Activated T-cell treated with anti-CD3 and anti-CD28 coated beads, Interleukin-2, amount 50 U/mL, for 24 hours (primary cell): ENCODE measurements around the gene CYB5A.
"Not testable (repeated sequence)": the region's sequence is repeated elsewhere in the genome, so short reads cannot be mapped to it uniquely, and the experiment has no call there.

Experiments used
- DNase-seq: peaks from one replicate; pipeline ENCODE4 v3.0.0-alpha.2; 2020
- H3K27ac Mint-ChIP-seq: 2 replicates; pipeline ENCODE4 v1.8.0; 2020; ENCODE audit warnings: mild to moderate bottlenecking, mixed read lengths
- H3K27me3 Mint-ChIP-seq: 2 replicates; pipeline ENCODE4 v1.8.0; 2020; ENCODE audit warnings: mixed read lengths
- H3K36me3 Mint-ChIP-seq: 2 replicates; pipeline ENCODE4 v1.8.0; 2020; ENCODE audit warnings: low read depth, mixed read lengths
- H3K4me1 Mint-ChIP-seq: 2 replicates; pipeline ENCODE4 v1.8.0; 2020; ENCODE audit warnings: low read depth, mixed read lengths
- H3K4me3 Mint-ChIP-seq: 2 replicates; pipeline ENCODE4 v1.8.0; 2020; ENCODE audit warnings: mild to moderate bottlenecking, moderate library complexity, mixed read lengths
- H3K9me3 Mint-ChIP-seq: 2 replicates; pipeline ENCODE4 v1.8.0; 2020; ENCODE audit warnings: mixed read lengths

CYB5A gene

DNA sequence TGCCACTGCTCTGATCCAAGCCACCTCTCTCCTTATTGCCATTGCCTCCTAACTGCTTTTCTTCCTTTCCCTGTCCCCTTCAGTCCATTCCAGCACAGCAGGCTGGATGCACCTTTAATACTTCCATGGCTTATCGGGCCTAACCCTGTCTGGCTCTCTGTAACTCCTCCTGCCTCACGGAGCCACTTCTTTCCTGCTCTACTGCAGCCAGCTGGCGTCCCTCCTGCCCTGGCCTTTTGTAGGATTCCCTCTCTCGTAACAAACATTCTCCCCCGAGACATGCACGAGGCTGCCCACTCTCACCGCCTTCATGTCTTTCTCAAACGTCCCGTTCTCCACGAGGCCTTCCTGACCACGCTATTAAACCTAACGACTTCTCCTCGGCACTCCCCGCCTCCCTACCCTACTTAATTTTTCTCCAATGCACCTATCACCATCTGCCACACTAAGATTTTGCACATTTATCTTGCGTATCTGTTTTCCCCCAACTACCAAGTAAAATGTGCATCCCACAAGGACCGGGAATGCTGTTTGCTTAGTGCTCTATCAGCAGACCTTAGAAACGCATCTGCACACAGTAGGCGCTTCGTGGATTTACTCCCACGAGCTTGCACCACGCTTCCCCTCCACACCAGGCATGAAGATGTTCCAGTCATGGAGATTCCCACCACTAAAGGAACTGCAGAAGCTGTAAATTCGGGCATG is 23.1 kb upstream of the CYB5A start:
- Mint-ChIP-seq H3K36me3 (no peaks in the 10 kb centered on the region), H3K27me3 (peaks cover 10% of the 10 kb centered on the region), H3K27ac (no peak overlapping the region), H3K4me3 (no peak overlapping the region), H3K4me1 (no peaks in the 10 kb centered on the region), H3K9me3 (no peaks in the 10 kb centered on the region)
- DNase-seq = no peak

DNA sequence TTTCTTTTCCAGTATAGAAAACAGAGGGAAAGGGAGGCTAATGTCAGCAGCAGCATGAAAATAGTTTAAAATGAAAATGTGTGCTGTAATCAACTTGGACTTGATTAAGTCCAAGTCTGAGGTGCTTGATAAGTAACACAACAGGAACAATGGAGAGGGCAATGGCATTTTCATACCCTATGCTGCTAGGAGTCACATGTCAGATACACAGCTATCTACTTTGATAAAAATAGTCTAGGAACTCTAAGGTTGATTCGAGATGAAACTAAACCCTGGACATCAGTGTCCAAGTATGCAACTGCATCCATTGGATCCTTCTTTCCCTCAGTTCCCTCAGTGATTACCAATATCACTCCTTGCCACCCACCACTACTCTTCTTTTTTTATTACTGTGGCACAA is 19.2 kb upstream of the CYB5A start:
- Mint-ChIP-seq H3K9me3 (no peaks in the 10 kb centered on the region), H3K27ac (no peak overlapping the region), H3K4me3 (no peak overlapping the region), H3K4me1 (no peaks in the 10 kb centered on the region), H3K27me3 (peaks cover 30% of the 10 kb centered on the region), H3K36me3 (no peaks in the 10 kb centered on the region)
- no peak for DNase-seq

DNA sequence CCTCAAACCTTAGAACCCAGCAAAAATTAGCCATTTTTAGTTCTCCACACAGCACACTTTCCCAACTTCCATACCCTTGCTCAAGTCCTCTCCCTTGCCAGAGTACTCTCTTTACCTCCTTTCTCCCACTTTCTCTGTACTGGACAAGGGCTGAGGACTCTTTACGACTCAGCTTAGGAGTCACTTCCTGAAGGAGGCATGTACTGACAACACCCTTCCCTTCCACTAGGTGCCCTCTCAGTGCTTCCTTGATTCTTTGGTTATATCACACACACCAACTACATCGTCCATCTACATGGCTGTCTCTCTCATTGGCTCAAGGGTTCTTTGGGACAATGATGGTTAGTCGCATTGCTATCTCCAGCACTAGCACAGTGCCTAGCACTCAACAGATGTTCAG is 18.6 kb upstream of the CYB5A start:
- Mint-ChIP-seq H3K4me3 (no peak overlapping the region), H3K36me3 (no peaks in the 10 kb centered on the region), H3K27ac (no peak overlapping the region), H3K9me3 (no peaks in the 10 kb centered on the region), H3K4me1 (no peaks in the 10 kb centered on the region), H3K27me3 (peaks cover 34% of the 10 kb centered on the region)
- no peak for DNase-seq

DNA sequence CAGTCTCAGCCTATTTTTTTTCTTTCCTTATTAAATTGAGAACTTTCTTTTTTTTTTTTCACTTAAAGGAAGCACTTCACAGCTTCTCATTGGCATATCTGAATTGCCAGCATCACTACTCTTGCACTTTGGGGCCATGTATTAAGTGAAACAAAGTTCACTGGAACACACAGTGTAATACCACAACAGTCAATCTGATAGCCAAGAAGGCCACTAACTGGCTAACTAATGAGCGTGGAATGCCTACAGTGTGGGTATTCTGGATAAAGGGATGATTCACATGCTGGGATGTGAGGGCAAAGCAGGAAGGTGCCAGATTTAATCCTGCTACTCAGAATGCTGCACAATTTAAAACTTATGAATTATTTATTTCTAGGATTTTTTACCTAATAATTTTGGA is 12.2 kb upstream of the CYB5A start:
- no peaks in the 10 kb centered on the region for H3K4me1 Mint-ChIP-seq
- H3K27me3 Mint-ChIP-seq = peaks cover 30% of the 10 kb centered on the region
- no peak overlapping the region for H3K27ac Mint-ChIP-seq
- H3K9me3 Mint-ChIP-seq = no peaks in the 10 kb centered on the region
- no peaks in the 10 kb centered on the region for H3K36me3 Mint-ChIP-seq
- no peak for DNase-seq
- H3K4me3 Mint-ChIP-seq = no peak overlapping the region

DNA sequence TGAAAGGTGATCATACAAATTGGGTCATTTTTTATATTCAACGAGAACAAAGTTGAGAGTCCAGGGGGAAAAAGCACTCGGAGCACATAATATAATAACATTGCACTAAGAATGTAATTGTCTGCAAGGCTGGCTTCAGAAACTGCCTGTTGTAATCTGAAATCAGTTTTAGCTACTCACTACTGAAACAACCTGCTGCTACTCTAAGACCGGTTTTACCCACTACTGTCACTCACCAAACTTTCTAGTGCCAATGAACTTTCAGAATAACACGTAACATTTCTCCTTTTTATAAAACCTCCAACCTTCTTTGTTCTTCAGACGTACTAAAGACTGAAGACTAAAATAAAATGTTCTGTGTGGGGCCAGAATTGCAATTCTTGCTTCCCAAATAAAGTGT is 11.5 kb upstream of the CYB5A start:
- peaks cover 33% of the 10 kb centered on the region for H3K27me3 Mint-ChIP-seq
- no peaks in the 10 kb centered on the region for H3K9me3 Mint-ChIP-seq
- no peak overlapping the region for H3K27ac Mint-ChIP-seq
- H3K4me3 Mint-ChIP-seq = no peak overlapping the region
- no peak for DNase-seq
- no peaks in the 10 kb centered on the region for H3K36me3 Mint-ChIP-seq
- H3K4me1 Mint-ChIP-seq = no peaks in the 10 kb centered on the region

DNA sequence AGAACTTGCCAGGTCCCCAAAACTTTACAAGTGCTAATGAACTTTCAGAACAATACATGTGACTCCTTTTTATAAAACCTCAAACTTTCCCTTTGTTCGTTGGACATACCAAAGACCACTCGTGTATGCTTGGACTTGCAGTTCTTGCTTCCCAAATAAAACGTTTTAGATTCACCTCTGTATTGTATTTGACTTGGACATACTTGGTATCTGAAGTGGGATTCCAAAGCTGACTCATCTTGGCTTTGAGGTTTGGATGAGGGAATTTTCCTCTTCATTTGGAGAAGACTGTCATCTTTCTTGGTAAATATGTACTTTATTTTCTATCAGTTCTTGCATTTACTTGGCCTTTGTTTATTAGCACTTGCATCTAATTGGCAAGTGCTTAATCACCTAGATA is 8.0 kb upstream of the CYB5A start:
- H3K36me3 Mint-ChIP-seq = no peaks in the 10 kb centered on the region
- no peak overlapping the region for H3K27ac Mint-ChIP-seq

DNA sequence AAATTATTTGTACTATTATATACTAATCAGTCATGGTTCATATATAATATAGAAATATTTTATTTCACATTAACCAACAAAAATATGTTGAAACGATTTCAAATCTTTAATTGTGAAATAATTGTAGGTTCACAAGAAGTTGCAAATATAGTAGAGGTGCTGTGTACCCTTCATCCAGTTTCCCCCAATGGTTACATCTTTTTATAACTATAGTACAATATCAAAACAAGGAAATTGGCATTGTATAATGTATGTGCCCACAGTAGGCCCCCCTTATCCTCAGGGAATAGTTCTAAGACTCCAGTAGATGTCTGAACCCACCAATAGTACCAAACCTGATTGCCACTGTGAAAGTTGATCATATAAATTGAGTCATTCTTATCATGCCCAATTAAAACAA is 7.4 kb upstream of the CYB5A start:
- H3K27ac Mint-ChIP-seq = no peak overlapping the region
- H3K36me3 Mint-ChIP-seq = no peaks in the 10 kb centered on the region
- no peaks in the 10 kb centered on the region for H3K4me1 Mint-ChIP-seq
- H3K9me3 Mint-ChIP-seq = no peaks in the 10 kb centered on the region
- peaks cover 5% of the 10 kb centered on the region for H3K27me3 Mint-ChIP-seq
- no peak for DNase-seq
- H3K4me3 Mint-ChIP-seq = no peak overlapping the region

More for the DNA sequence above, 8.0 kb upstream of the CYB5A start:
- Mint-ChIP-seq H3K9me3 (no peaks in the 10 kb centered on the region), H3K4me1 (no peaks in the 10 kb centered on the region), H3K4me3 (no peak overlapping the region), H3K27me3 (peaks cover 10% of the 10 kb centered on the region)
- no peak for DNase-seq

DNA sequence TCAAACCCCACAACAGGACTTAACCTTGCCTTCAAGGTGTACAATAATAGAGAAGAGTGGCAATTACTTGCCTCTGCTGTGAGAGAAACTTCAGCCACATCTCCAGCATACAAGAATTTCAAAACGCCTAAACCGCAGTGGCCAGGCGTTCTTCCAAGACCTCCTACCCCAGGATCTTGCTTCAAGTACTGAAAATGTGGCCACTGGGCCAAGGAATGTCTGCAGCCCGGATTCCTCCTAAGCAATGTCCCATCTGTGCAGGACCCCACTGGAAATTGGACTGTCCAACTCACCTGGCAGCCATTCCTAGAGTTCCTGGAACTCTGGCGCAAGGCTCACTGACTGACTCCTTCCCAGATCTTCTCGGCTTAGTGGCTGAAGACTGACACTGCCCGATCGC is 2.8 kb upstream of the CYB5A start:
- Mint-ChIP-seq H3K4me1 (peaks cover 10% of the 10 kb centered on the region), H3K9me3 (peaks cover 3% of the 10 kb centered on the region), H3K27ac (no peak overlapping the region), H3K27me3 (peaks cover 3% of the 10 kb centered on the region), H3K4me3 (no peak overlapping the region), H3K36me3 (peaks cover 4% of the 10 kb centered on the region)
- DNase-seq = no peak

DNA sequence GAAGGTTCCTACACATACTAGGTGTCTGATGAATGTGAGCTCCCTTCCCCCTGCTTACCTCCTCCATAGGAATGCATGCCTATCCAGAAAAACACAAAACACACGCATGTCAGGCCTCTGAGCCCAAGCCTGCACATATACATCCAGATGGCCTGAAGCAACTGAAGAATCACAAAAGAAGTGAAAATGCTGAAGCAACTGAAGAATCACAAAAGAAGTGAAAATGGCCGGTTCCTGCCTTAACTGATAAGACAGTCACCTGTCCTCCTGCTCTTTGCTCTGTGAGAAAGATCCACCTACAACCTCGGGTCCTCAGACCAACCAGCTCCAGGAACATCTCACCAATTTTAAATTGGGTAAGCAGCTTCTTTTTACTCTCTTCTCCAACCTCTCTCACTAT is 1.2 kb upstream of the CYB5A start:
- H3K27ac Mint-ChIP-seq, H3K36me3 Mint-ChIP-seq, DNase-seq, H3K9me3 Mint-ChIP-seq, H3K27me3 Mint-ChIP-seq: not testable (repeated sequence)
- Mint-ChIP-seq H3K4me1 (peaks cover 15% of the 10 kb centered on the region), H3K4me3 (peak overlapping the region; percentile 94)

DNA sequence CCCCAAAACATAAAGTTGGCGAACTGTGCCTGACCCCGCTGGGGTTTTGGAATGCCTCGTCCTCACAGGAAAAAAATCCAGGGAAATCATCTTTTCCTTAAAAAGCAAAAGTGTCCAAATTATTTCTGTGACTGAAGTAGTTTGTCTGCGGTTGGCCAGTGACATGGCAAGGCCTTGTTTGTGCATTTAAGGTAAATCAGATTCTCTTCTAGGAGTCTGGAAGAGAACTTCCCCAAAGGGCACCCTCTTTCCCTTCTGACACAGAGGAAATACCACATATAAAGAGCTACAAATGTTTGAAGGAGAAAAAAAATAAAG is 737 bp upstream of the CYB5A start:
- H3K4me3 Mint-ChIP-seq = peak overlapping the region; percentile 94
- peaks cover 19% of the 10 kb centered on the region for H3K4me1 Mint-ChIP-seq
- peaks cover 3% of the 10 kb centered on the region for H3K9me3 Mint-ChIP-seq
- DNase-seq = no peak
- no peak overlapping the region for H3K27ac Mint-ChIP-seq
- no peaks in the 10 kb centered on the region for H3K27me3 Mint-ChIP-seq
- peaks cover 4% of the 10 kb centered on the region for H3K36me3 Mint-ChIP-seq

DNA sequence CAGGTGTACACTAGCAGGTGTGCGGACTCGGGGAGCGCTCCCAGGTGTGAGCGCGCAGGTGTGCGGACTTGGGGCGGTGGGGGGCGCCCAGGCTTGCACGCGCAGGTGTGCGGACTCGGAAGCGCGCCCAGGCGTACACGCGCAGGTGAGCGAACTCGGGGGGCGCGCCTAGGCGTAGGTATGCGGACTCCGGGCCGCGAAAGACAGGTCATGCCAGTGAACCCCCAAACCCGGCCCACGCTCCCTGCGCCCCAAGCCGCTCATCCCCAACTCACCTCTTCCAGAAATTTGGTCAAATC is 342 bp downstream of the CYB5A start:
- peaks cover 3% of the 10 kb centered on the region for H3K9me3 Mint-ChIP-seq
- H3K4me3 Mint-ChIP-seq = peak overlapping the region; percentile 94
- no peaks in the 10 kb centered on the region for H3K27me3 Mint-ChIP-seq
- H3K36me3 Mint-ChIP-seq = peaks cover 4% of the 10 kb centered on the region
- H3K4me1 Mint-ChIP-seq = peaks cover 24% of the 10 kb centered on the region
- no peak for DNase-seq
- H3K27ac Mint-ChIP-seq = peak overlapping the region; percentile 94

DNA sequence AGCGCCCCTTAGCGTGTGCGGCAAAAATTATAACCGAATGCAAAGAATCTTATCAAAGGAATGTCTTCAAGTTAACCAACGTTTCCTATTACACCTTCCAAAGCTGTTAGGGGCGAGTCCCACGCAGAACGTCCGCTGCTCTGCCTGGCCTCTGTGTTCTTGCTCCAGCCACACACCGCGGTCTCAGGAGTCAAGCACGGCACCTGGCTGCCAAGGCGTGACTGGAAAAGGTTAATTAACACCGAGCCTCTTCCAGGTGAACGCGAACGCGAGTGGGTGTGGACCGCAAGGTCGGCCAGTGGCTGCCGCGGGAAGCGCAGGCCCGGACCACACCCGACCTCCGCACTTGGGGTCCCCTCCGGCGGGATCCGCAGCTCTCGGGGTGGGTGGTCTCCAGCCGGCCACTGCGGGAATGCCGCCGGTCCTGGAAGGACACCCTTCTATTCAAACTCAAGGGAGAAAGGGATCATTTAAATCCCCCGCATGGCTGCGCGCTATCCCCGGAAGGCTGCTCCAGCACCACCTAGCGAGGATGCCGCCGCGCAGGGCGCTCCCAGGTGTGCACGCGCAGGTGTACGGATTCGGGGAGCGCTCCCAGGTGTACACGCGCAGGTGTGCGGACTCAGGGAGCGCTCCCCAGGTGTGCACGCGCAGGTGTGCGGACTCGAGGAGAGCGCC is 830 bp downstream of the CYB5A start:
- Mint-ChIP-seq H3K27me3 (no peaks in the 10 kb centered on the region), H3K4me3 (peak overlapping the region; percentile 94), H3K27ac (no peak overlapping the region), H3K4me1 (peaks cover 24% of the 10 kb centered on the region), H3K36me3 (peaks cover 4% of the 10 kb centered on the region), H3K9me3 (peaks cover 3% of the 10 kb centered on the region)
- no peak for DNase-seq

DNA sequence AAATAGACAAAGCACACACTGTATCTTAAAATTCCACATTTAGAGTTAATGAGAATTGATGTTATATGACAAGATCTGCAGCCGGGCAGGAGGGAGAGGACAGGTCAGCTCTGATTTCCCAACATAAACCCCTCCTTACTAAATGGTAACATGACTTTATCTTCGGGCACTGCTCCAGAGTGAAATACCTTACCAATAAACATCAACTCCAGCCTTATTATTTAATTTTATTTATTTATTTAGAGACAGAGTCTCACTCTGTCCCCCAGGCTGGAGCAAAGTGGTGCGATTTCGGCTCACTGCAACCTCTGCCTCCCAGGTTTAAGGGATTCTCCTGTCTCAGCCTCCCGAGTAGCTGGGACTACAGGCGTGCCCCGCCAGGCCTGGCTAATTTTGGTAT is 1.7 kb downstream of the CYB5A start:
- no peak overlapping the region for H3K27ac Mint-ChIP-seq
- H3K27me3 Mint-ChIP-seq = no peaks in the 10 kb centered on the region
- H3K36me3 Mint-ChIP-seq = peaks cover 4% of the 10 kb centered on the region
- peaks cover 3% of the 10 kb centered on the region for H3K9me3 Mint-ChIP-seq
- peak overlapping the region; percentile 94 for H3K4me3 Mint-ChIP-seq
- DNase-seq = no peak
- H3K4me1 Mint-ChIP-seq = peaks cover 24% of the 10 kb centered on the region

DNA sequence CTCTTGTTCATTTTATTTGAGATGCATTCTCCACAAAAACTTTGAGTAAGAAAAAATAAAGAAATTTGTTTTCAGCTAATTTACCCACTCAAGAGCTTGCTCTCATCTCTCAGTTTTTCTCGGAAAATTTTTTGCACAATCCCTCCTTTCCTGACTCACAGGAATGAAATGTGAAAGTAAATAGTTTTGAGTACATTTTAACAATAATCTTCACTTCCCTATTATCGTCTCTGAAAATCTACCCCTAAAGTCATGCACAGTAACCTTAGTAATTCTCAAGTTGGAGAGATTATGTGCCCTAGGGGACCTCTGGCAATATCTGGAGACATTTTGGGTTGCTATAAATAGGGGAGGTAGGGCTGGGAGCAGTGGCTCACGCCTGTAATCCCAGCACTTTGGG is 2.6 kb downstream of the CYB5A start:
- no peaks in the 10 kb centered on the region for H3K27me3 Mint-ChIP-seq
- no peak overlapping the region for H3K4me3 Mint-ChIP-seq
- H3K36me3 Mint-ChIP-seq = peaks cover 4% of the 10 kb centered on the region
- peaks cover 3% of the 10 kb centered on the region for H3K9me3 Mint-ChIP-seq
- no peak overlapping the region for H3K27ac Mint-ChIP-seq
- DNase-seq = no peak
- peaks cover 24% of the 10 kb centered on the region for H3K4me1 Mint-ChIP-seq

DNA sequence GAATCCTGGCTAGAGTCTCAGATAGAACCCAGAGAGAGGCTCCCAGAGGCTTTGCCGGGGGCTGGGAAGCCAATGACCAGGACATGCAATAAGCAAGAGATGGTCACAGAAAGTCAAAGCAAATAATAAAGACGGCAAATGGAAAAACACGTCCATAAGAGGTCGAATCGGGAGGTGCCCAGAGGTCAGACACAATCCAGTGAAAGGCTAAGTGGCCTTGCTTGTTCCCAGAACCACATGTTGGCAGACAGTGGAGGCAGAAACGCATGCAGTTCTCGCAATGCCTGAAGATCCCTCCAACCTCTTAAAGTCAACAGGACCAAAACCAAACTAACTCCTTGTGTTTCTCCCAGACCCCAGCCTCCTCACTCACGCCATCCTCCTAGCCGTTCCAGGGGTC is 3.0 kb downstream of the CYB5A start:
- Mint-ChIP-seq H3K27ac (no peak overlapping the region), H3K9me3 (peaks cover 3% of the 10 kb centered on the region), H3K36me3 (peaks cover 4% of the 10 kb centered on the region), H3K4me1 (peaks cover 24% of the 10 kb centered on the region), H3K4me3 (no peak overlapping the region), H3K27me3 (no peaks in the 10 kb centered on the region)
- DNase-seq = no peak

DNA sequence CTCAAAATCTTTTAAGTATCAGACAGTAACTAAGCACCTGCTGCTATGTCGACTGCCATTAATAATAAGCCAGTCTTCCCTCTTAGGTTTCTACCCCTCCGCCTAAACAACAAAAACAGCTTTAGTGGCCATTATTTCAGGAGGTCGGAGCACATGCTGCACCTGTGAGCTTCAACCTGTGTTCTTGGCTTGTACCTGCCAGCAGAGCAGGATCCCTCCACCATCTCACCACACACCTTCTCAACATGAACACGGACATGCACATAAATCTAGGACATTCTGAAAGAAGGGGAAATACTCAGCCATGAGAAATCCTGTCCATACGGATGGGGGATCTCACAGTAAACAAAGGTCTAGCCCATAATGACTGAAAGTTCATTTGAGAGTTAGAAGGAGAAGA is 3.7 kb downstream of the CYB5A start:
- H3K36me3 Mint-ChIP-seq = peaks cover 4% of the 10 kb centered on the region
- H3K9me3 Mint-ChIP-seq = peaks cover 3% of the 10 kb centered on the region
- H3K27me3 Mint-ChIP-seq = no peaks in the 10 kb centered on the region
- no peak overlapping the region for H3K4me3 Mint-ChIP-seq
- DNase-seq = no peak
- H3K4me1 Mint-ChIP-seq = peaks cover 31% of the 10 kb centered on the region
- H3K27ac Mint-ChIP-seq = no peak overlapping the region
